OCI-M2 (cell line): ENCODE measurements around the gene E2F4.
A peak's percentile ranks its signal among the peaks of the same experiment; 100 is the strongest.

Experiments used
- DNase-seq: peaks from one replicate; lab custom pipeline; 2025; ENCODE audit not compliant: unreplicated experiment; lab: John Stamatoyannopoulos, UW

The E2F4 gene

GRCh38 chr16:67247192-67248072 is 55.5 kb downstream of the E2F4 start, which contains the start of gene FHOD1:
Gene FHOD1 (minus strand): TSS chr16:67247481. CDS start chr16:67247410, 71 bp downstream.
- DNase-seq, result peak; percentile 62

- DNase-seq, result no peak
These were observed 56.1 kb downstream of the E2F4 start for GRCh38 chr16:67248073-67248400.
